ENCODE measurements around the gene TMEM63A. TPM values are rescaled to one million over a fixed set of nuclear protein-coding genes. Genes with fewer than 3 reads are reported as not detected.

Gene TMEM63A
- polyA plus RNA-seq, 2 of the 4 experiments (the other 2 are of a cell fraction) = 7.5 to 9.5 TPM

DNA sequence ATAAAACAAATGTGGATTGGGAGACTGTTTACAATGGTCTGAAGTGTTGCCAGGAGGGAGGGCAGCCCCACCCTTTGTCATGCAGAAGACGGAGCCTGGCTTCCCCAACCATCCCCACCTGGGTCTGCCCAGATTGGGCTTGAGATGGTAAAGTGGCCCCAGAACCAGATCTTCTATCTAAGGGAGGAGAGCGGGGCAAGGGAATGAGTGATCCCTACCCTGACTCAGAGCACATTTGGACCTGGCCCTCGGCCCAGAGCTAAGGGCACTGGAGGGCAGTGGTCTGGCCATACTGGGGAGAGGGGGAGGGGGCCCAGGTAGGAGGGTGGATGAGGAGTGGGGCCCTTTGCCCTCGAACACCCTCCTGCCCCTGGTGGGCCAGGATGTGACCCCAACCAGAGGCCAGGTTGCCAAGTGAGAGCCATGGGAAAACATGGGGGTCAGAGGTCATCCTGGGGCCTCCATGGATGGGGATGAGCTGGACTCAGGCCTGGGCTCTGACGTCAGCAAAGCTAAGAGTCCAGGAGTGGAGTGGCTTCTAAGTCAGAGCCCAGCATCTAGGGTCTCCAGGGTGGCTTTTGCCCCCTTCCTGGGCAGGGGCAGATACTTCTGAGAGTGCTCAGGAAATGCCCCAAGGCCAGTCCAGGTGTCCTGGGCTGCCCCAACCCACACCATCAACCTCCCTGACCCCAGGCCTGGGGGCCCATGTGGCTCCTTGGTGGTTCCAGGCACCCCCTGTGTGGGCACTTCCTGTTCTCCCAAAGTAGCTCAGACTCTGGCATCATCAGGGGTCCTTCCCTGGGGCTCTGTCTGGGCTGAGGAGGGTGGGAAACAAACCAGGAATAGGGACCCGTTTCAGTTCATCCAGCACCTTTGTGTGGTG, 8.4 kb upstream of the TMEM63A start:
- 63% methylated on average over 5 of the region's 6 CpGs for WGBS (ENCODE audit: missing lambda C conversion rate)
- Histone ChIP-seq H3K9me3 (no peaks in the 10 kb centered on the region), H3K27ac (peak overlapping the region in 1 of 2 experiments; percentile 22; a peak in 2 of 6 replicates), H3K4me3 (no peak overlapping the region), H3K4me1 (peaks cover 39% of the 10 kb centered on the region), H3K4me2 (no peak overlapping the region)
- no peak for FAIRE-seq
- TF ChIP-seq, protein P1, sequence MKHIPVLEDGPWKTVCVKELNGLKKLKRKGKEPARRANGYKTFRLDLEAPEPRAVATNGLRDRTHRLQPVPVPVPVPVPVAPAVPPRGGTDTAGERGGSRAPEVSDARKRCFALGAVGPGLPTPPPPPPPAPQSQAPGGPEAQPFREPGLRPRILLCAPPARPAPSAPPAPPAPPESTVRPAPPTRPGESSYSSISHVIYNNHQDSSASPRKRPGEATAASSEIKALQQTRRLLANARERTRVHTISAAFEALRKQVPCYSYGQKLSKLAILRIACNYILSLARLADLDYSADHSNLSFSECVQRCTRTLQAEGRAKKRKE (CRISPR knock-in tag; IDR thresholded peaks at IDR 0.05; ENCODE audit: low read depth) = no peak
- TF ChIP-seq HOXB13 (CRISPR knock-in tag; IDR thresholded peaks at IDR 0.05; ENCODE audit: low read depth) (no peak), CEBPB (IDR thresholded peaks at IDR 0.05) (no peak), RFX5 (IDR thresholded peaks at IDR 0.05) (no peak), POLR2AphosphoS2 (conservative IDR thresholded peaks at IDR 0.05; ENCODE audit: low read length) (no peak)
- TF ChIP-seq, protein P2, sequence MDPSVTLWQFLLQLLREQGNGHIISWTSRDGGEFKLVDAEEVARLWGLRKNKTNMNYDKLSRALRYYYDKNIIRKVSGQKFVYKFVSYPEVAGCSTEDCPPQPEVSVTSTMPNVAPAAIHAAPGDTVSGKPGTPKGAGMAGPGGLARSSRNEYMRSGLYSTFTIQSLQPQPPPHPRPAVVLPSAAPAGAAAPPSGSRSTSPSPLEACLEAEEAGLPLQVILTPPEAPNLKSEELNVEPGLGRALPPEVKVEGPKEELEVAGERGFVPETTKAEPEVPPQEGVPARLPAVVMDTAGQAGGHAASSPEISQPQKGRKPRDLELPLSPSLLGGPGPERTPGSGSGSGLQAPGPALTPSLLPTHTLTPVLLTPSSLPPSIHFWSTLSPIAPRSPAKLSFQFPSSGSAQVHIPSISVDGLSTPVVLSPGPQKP (IDR thresholded peaks at IDR 0.05; ENCODE audit: low read depth, low read length) = no peak
- peak in 1 of 2 experiments; percentile 8; a peak in 1 of 6 replicates for ATAC-seq
- ChIA-PET POLR2A (interaction anchor here (1.2 to 1.6 kb wide), 2 partner anchors 9 to 34 kb away, joined by 4 read pairs; partner anchors contain the start of genes PYCR2 and TMEM63A), CTCF (interaction anchor here (0.7 to 19.4 kb wide), 8 partner anchors 8 to 416 kb away, joined by 3 to 207 read pairs (median 6); partner anchors contain the start of gene TMEM63A)
- DNase-seq (ENCODE audit: low read depth in 1 of 2, low spot score in 1 of 2) = no peak

DNA sequence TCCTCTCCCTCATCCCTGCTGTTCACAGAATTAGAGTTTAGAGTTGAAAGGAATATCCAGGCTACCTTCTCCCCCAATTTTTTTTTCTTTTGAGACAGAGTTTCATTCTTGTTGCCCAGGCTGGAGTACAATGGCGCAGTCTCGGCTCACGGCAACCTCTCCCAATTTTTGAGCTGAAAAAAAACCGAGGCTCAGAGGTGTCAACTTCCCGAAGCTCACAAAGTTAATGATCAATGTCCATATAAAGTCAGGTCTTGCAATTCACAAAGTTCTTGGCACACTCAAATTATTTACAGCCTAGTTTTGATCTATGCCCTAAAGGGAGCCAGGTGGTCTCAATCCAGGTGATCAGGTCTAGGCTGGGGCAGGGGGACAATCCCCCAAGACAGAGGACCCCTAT, 7.6 kb upstream of the TMEM63A start:
- TF ChIP-seq RCOR1 (IDR thresholded peaks at IDR 0.05; ENCODE audit: low read depth, low read length) (no peak), TP53 (CRISPR knock-in tag; IDR thresholded peaks at IDR 0.05) (no peak), JUN (IDR thresholded peaks at IDR 0.05) (no peak), FOSL2 (IDR thresholded peaks at IDR 0.05) (no peak), FOSL2 (CRISPR knock-in tag; IDR thresholded peaks at IDR 0.05) (no peak), CBX8 (IDR thresholded peaks at IDR 0.05) (no peak)
- TF ChIP-seq, protein P3, sequence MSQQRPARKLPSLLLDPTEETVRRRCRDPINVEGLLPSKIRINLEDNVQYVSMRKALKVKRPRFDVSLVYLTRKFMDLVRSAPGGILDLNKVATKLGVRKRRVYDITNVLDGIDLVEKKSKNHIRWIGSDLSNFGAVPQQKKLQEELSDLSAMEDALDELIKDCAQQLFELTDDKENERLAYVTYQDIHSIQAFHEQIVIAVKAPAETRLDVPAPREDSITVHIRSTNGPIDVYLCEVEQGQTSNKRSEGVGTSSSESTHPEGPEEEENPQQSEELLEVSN (IDR thresholded peaks at IDR 0.05; ENCODE audit: borderline replicate concordance, low read depth) = no peak
- TF ChIP-seq, protein P1 (CRISPR knock-in tag; IDR thresholded peaks at IDR 0.05; ENCODE audit: low read depth) = no peak
- TF ChIP-seq, protein P4, sequence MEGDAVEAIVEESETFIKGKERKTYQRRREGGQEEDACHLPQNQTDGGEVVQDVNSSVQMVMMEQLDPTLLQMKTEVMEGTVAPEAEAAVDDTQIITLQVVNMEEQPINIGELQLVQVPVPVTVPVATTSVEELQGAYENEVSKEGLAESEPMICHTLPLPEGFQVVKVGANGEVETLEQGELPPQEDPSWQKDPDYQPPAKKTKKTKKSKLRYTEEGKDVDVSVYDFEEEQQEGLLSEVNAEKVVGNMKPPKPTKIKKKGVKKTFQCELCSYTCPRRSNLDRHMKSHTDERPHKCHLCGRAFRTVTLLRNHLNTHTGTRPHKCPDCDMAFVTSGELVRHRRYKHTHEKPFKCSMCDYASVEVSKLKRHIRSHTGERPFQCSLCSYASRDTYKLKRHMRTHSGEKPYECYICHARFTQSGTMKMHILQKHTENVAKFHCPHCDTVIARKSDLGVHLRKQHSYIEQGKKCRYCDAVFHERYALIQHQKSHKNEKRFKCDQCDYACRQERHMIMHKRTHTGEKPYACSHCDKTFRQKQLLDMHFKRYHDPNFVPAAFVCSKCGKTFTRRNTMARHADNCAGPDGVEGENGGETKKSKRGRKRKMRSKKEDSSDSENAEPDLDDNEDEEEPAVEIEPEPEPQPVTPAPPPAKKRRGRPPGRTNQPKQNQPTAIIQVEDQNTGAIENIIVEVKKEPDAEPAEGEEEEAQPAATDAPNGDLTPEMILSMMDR (IDR thresholded peaks at IDR 0.05) = no peak
- DNase-seq (ENCODE audit: low read depth in 1 of 2, low spot score in 1 of 2) = no peak
- Histone ChIP-seq H3K4me3 (no peak overlapping the region), H3K27ac (no peak overlapping the region; a peak in 1 of 6 replicates), H3K9me3 (no peaks in the 10 kb centered on the region), H3K4me2 (no peak overlapping the region), H3K4me1 (peaks cover 39% of the 10 kb centered on the region)
- ChIA-PET CTCF (interaction anchor here (0.7 to 19.4 kb wide), 8 partner anchors 9 to 415 kb away, joined by 3 to 207 read pairs (median 6); partner anchors contain the start of gene EPHX1), POLR2A (interaction anchor here (1.2 to 1.6 kb wide), 2 partner anchors 8 to 35 kb away, joined by 4 read pairs; partner anchors contain the start of genes PYCR2 and TMEM63A)
- FAIRE-seq = no peak
- 84% methylated on average over 5 of the region's 5 CpGs for WGBS (ENCODE audit: missing lambda C conversion rate)
- no peak for ATAC-seq
